Left lobe of liver (tissue), 2 donors: ENCODE data around the gene AKNA. TPM values are rescaled to one million over a fixed set of nuclear protein-coding genes. Genes with fewer than 3 reads are reported as not detected.

Source experiments
- ATAC-seq: fragments of 200-7000 bp; cut with Tn5 transposase; one replicate; pipeline ENCODE4 v1.9.1; 2020; ENCODE audit warnings: mild to moderate bottlenecking, moderate library complexity
- DNase-seq: peaks from one replicate; pipeline ENCODE4 v3.0.0-alpha.2; 2020; ENCODE audit warnings: low spot score
- total RNA-seq: library from RNA; stranded (reverse); gene quantifications from one replicate; pipeline ENCODE4 v1.2.1, GENCODE V29; 2021
- donor health status: DM: no; HTN: no; CAD: no; lungs with moderate emphysema.
- donor health status: DM: no; HTN: yes; CAD: no.

Gene AKNA
- total RNA-seq, 1 donor from 2014 or later: 7.3 TPM

DNA sequence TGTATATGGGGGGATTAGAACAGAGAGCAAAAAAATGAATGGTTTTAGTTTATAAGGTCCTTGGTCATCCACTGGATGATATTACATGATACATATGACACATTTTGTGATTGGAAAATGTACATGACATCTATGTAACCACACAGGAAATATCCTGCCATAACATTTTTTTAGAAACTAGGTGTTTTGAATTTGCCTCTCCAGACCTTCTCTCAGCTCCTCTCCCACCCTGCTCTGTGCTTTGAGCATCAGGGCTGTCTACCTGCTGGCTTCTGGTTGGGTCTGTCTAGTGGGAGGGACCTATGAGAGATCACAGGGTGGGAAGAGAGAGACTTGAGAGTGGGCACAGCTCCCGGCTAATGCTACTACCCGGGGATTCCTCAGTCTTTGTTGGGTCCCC is 24.4 kb downstream of the AKNA start:
- no peak for DNase-seq
- ATAC-seq: no peak

DNA sequence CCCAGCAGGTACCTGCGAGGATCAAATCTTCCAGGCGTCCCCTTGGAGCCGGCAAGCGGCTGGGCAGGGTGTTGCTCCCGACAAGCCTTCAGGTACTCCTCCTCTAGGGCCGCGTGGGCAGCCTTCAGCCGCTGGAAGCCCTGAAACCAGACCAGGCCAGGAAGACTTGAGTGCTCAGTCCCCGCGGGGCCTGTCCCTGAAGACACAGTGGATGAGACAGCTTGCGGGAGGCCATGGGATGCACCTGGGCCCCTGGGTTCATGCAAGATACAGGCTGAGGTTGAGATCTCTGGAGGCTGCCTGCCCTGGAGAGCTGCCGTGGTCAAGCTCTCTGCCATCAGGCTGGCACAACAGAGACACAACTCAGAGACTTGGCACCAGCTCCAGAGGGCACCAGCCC is 25.4 kb downstream of the AKNA start:
- no peak for ATAC-seq
- DNase-seq: no peak

DNA sequence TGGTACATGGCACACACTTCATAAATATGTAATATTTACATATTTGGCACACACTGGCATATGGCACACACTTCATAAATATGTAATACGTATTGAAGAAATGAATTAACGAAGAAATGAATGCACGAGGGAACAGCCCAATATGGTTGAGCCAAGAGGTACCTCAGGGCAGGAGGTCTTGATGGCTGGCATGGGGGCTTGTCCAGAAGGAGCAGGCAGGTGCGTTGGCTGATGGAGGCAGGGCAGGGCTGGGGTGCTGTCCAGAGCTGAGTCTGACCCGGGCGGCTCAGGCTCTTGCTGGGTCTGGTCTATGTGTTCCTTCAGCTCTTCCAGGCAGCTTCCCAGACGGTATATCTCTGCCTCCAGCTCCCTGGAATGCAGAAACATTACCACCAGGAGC is 26.2 kb downstream of the AKNA start:
- DNase-seq (no peak), ATAC-seq (no peak)

DNA sequence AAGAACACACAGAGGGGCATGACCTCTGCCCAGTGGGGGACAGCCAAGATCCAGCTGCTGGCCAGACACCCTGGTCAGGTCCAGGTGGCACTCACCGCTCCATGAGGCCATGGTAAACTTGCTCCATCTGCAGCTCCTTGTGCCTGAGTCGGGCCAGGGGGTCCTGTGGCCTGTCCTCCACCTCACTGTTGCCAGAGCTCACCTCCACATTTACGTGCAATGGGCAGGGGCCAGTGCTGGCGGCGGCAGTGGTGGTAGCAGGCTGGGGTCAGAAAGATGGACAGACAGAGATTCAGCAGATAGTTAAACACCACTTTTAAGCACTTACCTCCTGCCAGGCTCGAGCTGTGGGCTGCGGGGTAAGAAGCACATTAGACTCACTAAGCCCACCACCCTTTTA is 28.0 kb downstream of the AKNA start:
- DNase-seq (no peak), ATAC-seq (no peak)

DNA sequence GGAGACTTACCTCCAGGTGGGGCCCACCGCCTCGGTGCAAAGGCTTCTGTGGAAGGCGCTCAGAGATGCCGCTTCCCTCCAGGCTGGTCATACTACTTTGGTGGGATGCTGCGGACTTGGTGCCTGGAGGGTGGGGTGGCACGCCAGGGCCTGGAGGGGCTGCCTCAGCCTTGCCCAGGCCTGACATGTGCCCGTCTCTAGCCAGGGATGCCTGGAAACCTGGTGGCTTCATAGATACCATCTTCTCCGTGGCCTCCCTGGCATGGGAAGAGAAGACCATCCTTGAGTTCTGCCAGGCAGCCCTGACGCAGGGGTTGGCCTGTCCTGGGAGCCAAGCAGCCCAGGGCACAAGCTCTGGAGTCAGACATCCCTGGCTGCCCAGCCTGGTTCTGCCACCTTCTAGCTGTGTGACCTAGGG is 29.9 kb downstream of the AKNA start:
- ATAC-seq (no peak), DNase-seq (no peak)

DNA sequence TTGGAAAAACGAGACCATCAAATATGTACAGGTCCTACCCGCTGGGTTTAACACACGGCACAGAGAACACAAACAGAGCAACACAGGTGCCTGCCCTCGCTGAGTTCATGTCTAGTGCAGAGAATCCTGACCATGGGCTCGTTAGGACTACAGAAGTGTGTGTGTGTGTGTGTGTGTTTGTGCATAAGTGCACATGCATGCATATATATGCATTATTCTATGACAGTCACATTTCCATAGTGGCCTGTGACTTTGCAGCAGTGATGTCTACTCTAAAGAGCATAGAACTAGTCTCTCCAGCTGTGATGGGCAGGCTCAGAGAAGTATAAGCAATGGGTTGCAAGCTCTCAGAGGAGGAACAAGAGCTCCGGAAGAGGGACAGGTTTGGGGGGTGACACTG is 30.4 kb downstream of the AKNA start:
- ATAC-seq (no peak), DNase-seq (no peak)

DNA sequence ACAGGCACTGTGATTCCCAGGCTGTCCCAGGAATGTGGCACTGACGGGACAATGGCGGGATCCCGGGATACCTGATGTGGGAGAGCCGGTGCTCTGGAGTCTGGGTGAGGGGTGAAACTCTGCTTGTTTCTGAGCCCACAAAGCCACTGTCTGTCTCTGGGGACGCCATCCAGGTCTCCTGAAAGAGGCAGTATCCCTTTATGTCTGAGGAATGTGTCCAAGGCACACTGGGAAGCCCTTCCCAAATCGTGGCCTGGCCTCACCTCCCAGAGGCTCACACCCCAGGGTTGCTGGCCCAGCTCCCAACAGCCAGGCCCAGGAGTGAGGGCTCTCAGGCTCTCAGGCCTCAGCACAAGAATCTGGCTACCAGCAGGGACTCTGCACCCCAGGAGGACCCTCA is 31.0 kb downstream of the AKNA start:
- ATAC-seq: peak; percentile 22
- no peak for DNase-seq

DNA sequence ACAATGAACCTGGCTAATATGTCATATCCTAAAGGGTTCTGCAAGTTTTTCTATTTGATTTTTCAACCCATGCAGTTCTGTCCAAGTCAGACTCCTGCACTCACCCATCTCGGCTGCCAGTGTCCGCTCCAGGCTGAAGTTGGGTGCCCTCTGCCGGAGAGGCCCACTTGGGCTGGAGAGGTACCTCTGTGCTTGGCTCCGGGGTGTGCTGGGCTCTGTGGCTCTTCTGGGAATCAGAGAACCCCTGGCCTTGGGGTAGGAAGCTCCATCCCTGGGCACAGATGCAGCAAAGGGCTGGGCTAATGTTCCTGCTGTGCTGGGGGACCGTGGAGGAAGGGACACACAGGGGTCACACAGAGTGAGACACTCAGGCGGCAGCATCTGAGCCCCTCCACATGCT is 32.0 kb downstream of the AKNA start:
- DNase-seq (no peak), ATAC-seq (no peak)

DNA sequence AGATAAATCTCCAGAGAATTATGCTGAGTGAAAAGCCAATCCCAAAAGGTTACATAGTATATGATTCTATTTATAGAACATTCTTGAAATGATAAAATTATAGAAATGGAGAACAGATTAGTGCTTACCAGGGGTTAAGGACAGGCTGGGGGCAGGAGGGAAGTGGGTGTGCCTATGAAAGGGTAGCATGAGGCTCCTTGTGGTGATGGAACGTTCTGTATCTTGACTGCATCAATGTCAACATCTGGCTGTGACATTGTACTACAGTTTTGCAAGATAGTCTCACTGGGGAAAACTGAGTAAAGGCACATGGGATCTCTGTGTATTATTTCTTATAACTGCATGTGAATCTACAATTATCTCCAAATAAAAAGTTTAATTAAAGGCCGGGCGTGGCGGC is 35.9 kb downstream of the AKNA start:
- no peak for DNase-seq
- ATAC-seq: no peak

DNA sequence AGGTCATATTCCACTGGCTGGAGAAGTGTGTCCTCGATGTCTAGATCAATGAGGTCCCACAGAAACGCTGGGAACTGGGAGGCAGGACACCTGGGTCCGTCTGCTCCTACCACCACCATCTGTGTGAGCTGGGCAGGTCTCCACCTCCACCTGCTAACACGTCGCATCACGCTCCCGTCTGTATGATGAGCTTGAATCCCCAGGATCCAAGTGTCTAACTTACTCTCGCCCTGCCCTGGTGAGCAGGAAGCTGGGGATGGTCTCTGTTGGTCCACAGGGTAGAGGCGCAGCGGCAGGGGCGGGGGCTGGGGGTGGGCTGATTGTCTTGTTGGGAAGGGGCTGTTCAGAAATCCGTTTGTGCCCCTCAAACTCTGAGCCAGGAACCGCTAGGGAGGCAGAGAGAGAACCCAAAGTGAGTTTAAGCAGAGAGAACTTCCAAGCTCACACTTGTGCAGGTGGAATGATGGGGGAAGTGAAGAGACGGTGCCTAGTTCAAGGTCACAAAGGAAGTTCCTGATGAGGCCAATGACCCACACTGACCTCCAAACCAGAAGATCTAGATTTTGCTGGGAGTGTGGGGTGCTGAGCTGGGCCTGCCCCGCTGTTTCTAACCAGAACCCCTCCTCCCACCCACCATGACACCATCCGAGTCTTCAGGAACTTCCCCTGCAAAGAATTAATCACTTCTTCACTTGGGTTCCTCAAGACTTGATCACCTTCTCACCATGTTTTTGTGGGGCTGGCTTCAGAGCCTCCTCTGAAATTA is 37.0 kb downstream of the AKNA start:
- ATAC-seq: peak; percentile 39
- DNase-seq: no peak

DNA sequence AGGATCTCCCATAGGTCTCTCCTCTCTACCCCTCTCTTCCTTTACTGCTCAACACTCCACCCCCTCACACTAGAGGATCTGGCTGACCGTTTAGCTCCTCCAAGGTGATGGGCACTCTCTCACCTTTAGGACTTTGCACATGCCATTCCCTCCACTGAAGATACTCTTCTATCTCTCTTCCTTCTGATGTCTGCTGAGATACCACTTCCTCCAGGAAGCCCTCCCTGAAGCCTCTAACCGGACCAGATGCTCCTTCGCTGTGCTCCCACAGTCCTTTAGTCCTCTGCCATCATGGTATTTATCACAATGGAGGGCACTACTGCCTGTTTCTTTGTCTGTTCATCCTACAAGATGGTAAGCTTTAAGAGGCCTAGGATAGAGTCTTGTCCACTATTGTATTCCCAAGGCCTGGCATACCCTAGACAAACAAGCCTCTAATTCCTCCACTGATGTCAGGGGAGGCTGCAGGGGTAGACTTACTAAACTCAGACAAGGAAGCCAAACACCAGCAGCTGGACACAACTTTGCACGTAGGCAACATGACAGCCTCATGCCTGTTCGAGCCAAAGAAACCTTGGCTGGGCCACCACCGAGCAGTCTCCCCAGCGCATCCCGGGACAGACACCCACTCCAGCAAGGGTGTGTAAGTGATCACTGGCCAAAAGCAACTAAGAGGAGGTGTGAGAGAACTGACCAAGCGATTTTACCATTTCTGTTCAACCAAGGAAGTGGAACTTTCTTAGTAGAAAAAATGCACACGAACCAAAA is 37.9 kb downstream of the AKNA start:
- ATAC-seq: no peak
- DNase-seq: no peak

DNA sequence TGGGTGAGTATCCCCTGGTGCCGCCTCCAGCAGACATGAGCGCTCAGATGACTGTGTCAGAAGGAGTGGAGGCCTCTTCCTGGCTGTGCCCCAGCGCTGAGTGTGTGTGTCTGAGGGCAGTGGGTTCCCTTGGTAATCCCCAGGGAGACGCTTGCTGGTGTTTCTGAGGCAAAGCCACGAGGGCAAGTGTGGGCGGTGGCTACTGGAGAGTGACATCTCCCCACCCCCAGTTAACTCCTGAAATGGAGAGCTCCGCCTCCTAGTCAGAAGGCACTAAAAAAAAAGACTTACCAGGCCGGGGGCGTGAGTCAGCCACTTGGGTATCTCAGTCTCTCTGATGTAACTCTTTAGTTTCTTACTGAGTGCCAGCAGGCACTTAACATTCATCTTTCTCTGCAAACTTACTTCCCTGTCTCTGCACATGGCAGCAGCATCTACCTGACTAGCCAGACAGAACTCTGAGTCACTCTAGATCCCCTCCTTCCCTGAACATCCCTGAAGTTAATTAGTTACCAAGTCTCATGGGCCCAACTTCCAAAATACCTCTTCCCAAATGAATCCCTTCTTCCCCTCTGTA is 38.8 kb downstream of the AKNA start:
- peak; percentile 37 for ATAC-seq
- DNase-seq: no peak

DNA sequence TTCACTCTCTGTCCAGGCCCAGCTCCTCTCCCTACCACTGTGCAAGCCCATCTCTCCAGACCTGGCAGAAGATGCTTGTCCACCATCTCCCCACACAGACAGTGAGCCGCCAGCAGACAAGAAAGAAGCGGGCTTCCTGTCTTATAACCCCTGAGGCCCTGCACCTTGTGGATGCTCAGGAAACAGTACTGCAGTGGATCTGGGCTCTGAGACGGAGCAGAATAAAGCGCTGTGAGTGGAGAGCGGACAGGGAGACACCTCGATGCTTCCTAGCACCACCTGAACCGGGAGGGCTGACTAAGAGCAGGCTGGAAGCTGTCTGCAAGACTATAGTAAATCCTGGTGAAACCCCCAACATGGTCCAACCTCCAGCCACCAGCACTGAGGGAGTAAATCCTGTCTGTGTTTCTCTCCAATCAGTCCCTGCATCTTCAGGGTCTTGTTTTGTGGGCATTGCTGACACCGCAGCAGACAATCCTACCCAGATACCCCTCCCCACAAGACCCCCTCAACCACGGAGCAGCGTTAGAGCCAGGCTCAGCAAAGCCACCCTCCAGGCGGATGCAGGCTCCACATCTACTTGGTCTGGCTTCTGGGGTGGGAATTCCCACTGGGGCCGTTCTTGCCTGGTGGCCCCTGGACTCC is 39.4 kb downstream of the AKNA start:
- ATAC-seq: no peak

DNA sequence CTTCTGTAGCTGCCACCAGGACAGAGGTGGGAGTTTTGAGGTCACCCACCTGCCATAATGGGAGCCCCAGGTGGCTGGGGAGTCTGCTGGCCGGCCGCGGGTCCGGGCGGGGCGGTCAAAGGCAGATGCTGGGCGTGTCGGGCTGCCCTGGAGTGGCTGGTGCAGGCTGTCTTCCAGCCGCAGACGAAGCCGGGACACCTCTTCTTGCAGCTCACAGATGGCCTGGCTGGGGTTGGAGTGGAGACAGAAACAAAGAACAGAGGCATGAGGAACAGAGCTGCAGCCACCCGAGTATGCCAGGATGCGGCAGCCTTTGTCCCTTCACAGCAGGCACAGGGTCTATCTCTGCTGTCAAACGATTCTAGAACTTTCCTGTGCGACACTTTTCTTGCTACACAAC is 40.1 kb downstream of the AKNA start:
- DNase-seq: no peak
- no peak for ATAC-seq

More for the DNA sequence above, 39.4 kb downstream of the AKNA start:
- DNase-seq: no peak

DNA sequence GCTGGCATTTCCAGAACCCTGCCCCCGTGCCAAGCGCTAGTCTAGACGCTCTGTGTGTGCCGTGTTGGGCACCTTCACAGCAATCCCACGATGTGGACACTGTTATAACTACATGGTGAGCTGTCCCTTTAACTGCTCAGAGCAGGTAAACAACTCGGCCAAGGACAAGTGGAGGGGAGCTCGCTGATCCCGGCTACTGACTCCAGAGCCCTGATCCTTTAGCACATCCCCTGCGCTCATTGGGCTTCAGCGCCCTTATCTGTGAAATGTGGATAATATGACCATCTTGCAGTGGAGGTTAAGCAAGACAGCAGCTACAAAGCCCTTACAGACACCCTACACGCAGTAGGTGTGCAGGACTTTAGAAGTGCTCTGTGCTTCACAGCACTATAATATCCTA is 41.6 kb downstream of the AKNA start:
- DNase-seq (no peak), ATAC-seq (no peak)

DNA sequence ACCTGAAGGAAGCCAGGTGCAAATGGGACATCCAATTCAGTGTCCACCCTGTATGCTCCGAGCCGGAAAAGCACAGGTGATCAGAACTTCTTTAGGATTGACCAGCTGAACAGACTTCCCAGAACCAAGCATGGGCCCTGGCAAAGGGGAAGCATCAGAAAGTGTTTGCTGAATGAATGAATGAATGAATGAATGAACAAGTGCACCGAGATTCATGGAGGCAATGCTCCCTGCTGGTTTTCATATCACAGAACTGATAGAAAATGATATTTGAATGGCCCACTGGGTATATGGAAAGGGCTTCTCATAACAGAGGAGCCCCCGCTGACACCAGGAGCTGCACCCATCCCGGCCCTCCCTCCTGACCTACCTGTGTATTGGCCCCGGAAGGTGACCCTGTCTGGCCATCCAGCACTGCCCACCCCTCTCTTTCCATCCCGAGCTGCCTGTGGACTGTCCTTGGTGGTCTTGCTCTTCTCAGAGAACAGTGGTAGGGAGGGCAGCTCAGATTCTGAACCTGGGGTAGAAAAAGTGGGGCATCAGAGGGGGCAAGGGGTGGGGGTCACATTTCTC is 42.2 kb downstream of the AKNA start:
- no peak for DNase-seq
- no peak for ATAC-seq

DNA sequence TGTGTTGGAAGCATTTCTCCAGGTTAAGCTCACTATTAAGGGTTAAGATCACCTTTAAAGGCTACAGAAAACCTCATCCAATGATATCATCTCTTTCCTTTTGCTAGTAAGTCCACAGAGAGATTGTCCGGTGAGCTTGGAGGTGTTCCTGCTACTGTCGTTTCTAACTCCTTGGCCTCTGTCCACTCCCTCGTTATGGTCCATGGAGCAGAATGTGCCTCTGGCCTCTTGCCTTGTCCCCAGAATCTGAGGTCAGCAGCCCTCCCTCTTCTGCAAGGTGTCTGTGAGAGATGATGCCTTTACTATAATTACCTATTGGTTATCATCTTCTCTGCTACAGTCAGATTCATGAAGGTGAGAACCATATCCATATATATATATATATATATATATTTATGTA is 43.1 kb downstream of the AKNA start:
- no peak for ATAC-seq
- no peak for DNase-seq

DNA sequence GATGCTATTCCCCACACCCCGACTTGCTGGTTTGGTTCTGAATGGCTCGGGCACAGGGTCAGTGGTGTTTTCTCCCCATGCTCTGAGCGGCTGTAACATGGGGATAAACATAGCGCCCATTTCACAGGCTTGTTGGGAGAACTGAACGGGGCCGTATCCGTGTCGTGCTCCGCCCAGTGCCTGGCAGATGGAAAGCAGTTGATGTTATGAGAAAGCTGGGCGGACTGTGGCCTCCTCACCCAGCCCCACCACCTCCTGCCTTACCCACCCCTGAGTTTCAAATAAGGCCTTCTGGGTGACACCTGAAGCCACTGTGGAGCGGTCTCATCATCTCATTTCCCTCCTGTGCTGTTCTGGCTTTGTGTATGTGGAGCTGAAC is 43.6 kb downstream of the AKNA start:
- DNase-seq (no peak), ATAC-seq (no peak)

DNA sequence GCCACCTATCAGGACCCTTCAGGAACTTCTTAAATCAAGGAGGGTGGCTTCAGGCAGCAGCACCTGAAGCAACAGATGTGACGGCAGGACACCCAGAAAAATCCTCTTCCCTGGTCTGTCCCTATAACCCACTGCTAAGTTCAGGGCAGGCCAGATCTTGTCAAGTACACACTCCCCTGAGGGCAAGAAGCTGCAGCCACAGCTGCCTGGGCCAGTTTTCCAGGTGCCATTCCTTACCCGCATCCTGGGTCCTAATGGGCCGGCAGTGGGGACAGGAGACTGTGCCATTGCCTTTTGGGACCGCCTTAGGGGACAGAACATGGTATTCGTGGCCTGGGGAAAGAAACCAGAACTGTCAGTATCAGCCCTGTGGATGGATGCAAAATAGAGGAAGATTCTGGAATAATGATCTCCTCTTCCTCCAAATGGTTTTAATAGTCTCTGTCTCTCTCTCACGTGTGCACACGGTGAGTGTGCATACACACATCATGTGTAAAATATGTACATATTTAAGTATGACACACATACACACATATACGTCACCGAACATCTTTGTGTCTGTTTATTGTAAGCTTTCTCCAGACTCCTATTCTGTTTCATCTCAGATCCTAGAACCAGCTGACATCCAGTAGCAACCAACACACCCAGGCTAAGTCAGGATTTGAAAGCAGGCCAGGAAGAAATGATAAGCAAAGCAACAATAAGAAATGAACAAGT is 44.2 kb downstream of the AKNA start:
- no peak for ATAC-seq
- DNase-seq: no peak

DNA sequence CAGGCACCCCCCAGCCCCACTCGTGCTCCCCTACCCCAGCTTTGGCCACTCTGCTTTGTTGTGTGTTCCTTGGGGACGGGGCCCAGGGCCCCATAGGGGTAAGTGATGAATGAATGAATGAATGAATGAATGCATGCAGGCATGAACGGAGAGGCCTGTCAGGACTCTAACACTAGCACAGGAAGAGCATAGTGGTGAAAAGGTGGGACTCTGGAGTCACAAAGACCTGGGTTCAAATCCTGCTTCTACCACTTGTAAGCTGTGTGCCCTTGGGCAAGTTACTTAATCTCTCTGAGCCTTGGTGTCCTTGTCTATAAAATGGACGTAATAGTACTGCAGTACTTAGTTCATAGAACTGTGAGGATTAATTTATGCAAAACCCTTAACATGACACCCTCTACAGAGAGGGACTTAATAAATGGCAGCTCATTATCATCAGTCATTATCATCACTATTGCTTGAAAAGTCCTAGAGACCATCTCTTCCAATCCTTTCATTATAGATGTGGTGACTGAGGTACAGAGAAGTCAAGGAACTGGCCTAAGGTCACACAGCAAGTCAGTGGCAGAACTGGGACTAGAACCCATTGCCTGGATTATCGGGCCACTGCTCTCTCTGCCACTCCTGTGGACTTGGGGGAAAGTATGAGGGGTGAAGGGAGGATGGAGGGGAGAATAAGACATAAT is 44.9 kb downstream of the AKNA start:
- ATAC-seq: no peak
- DNase-seq: no peak
